Naive thymus-derived CD8-positive, alpha-beta T cell (primary cell): ENCODE results near the gene SEMA6B. TPM values are rescaled to one million over a fixed set of nuclear protein-coding genes. Genes with fewer than 3 reads are reported as not detected.
A peak's percentile ranks its signal among the peaks of the same experiment; 100 is the strongest.

ENCODE experiments used
- ATAC-seq, 2 donors: fragments of 150-1000 bp; cut with Tn5 transposase in 1 of 2; sonication (Bioruptor Pico), chemical (Tn5 transposase) in 1 of 2; 1 replicate in 1 of 2; 2 replicates in 1 of 2; pipeline ENCODE4 v1.10.0; 2021; ENCODE audit warnings: mild to moderate bottlenecking in 2 of 2, moderate library complexity in 2 of 2
- POLR2A ChIA-PET: fragments of 350-600 bp; sonication (Branson Sonifier 250); formaldehyde crosslinking; loops from one replicate; lab custom pipeline; 2021; ENCODE audit warnings: antibody characterized with exemption; lab: Charles Lee
- DNase-seq, 10 donors: peaks; one replicate each; pipeline versions ENCODE4 v3.0.0 to v3.0.0-alpha.2; 2020 to 2022
- H3K27ac Mint-ChIP-seq, 10 donors: one replicate each; pipeline ENCODE4 v1.8.0; 2020 to 2022; ENCODE audit warnings: mild to moderate bottlenecking in 10 of 10, mixed read lengths in 10 of 10, moderate library complexity in 4 of 10, inconsistent platforms in 1 of 10
- H3K27me3 Mint-ChIP-seq, 5 donors: one replicate each; pipeline ENCODE4 v1.8.0; 2021 to 2022; ENCODE audit warnings: mixed read lengths in 5 of 5
- H3K36me3 Mint-ChIP-seq, 3 donors: one replicate each; pipeline ENCODE4 v1.8.0; 2020 to 2022; ENCODE audit warnings: mixed read lengths in 3 of 3, mild to moderate bottlenecking in 2 of 3, inconsistent platforms in 1 of 3
- H3K4me1 Mint-ChIP-seq, 4 donors: one replicate each; pipeline ENCODE4 v1.8.0; 2021 to 2022; ENCODE audit warnings: mixed read lengths in 4 of 4
- H3K4me3 Mint-ChIP-seq, 10 donors: one replicate each; pipeline ENCODE4 v1.8.0; 2020 to 2022; ENCODE audit warnings: mild to moderate bottlenecking in 10 of 10, mixed read lengths in 10 of 10, moderate library complexity in 6 of 10, inconsistent platforms in 1 of 10
- H3K9me3 Mint-ChIP-seq, 9 donors: one replicate each; pipeline ENCODE4 v1.8.0; 2020 to 2022; ENCODE audit warnings: mixed read lengths in 9 of 9, mild to moderate bottlenecking in 3 of 9, inconsistent platforms in 1 of 9, moderate library complexity in 1 of 9
- polyA plus RNA-seq, 3 donors: library from polyadenylated mRNA; unstranded; fragments of 300-500 nt; fragmentation: Illumina TruSeq; gene quantifications; one replicate each; pipeline ENCODE4 v1.2.3, GENCODE V29; 2021
- total RNA-seq, 8 experiments: library from RNA in 2 of 8; stranded (reverse) in 2 of 8; gene quantifications; one replicate each; pipeline ENCODE4 v1.2.3 and lab custom pipeline; 2021 to 2026

Gene SEMA6B
- total and polyA plus RNA-seq, 5 experiments from 2014 or later: 0.60 to 0.68 TPM; not detected in 3

DNA sequence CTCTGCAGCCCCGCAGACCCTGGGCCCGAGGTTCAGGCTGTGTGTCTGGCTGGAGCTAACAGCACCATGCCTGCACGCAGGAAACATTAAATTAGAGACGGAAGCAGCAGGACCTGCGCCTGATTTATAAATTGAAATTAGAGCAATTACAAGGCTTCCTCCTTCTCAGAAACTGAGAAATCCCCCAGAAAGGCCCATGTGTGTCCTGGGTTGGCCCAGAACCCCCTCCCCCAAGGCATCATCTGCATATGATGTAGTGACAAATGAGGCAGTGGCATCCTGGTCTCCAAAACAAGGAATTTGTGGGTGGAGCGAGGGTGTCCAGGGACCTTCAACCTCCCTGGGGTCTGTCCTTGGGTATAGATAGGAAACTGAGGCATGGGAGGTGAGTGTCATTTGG is 27.2 kb upstream of the SEMA6B start:
- Mint-ChIP-seq H3K36me3 (peaks cover 0 to 2% (median 2%) of the 10 kb centered on the region in 3 donors), H3K9me3 (no peaks in the 10 kb centered on the region), H3K27ac (no peak overlapping the region), H3K27me3 (peaks cover 28 to 73% (median 40%) of the 10 kb centered on the region in 5 donors), H3K4me3 (no peak overlapping the region), H3K4me1 (peaks cover 6 to 13% (median 11%) of the 10 kb centered on the region in 4 donors)
- DNase-seq: no peak
- POLR2A ChIA-PET: no interaction called here
- no peak for ATAC-seq

DNA sequence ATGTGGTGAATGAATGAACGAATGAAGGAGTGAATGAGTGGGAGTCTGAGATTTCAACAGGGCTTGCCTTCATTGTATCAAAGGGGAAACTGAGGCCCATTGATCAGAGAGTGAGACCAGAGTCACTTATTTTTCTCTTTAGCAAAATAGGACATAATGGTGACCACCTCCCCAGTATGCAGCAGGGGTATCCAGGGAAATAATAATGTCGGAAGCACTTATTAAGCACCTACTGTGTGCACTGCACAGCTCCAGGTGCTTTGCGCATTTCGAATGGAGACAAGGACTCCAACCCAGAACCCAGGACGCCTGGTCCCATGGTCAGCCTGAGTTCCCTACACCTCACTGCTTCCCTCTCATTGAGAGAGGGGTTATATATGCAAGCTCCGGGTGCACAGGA is 26.8 kb upstream of the SEMA6B start:
- no peak overlapping the region for H3K27ac Mint-ChIP-seq
- POLR2A ChIA-PET: interaction anchor here (0.6 kb wide), 1 partner anchor 498 kb away, joined by 5 read pairs; no protein-coding TSS in a partner anchor
- H3K4me1 Mint-ChIP-seq: peaks cover 4 to 13% (median 11%) of the 10 kb centered on the region in 4 donors
- no peaks in the 10 kb centered on the region for H3K9me3 Mint-ChIP-seq
- ATAC-seq: no peak
- peak overlapping the region in 1 of 10 donors; percentile 14 for H3K4me3 Mint-ChIP-seq
- H3K27me3 Mint-ChIP-seq: peaks cover 25 to 72% (median 36%) of the 10 kb centered on the region in 5 donors
- no peak for DNase-seq
- peaks cover 0 to 2% (median 2%) of the 10 kb centered on the region in 3 donors for H3K36me3 Mint-ChIP-seq

DNA sequence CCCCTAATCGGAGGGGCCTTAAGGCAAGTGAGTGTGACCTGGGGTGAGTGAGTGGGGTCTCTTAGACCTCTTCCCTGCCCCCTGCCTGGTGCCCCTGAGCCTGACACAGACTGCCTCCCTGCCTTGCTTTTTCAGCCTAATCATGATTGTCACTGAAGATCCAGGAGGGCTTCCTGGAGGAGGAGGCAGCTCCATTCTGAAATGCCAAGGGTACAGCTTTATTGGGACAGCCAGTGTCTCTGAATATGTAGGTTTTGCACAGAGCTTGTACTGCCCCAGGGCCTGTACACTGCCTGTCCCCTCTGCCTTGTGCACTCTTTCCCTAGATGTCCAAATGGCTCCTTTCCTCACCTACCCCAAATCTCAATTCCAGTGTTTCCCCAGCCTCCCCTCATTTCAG is 26.1 kb upstream of the SEMA6B start:
- peaks cover 0 to 2% (median 2%) of the 10 kb centered on the region in 3 donors for H3K36me3 Mint-ChIP-seq
- peaks cover 4 to 13% (median 11%) of the 10 kb centered on the region in 4 donors for H3K4me1 Mint-ChIP-seq
- POLR2A ChIA-PET: interaction anchor here (0.6 kb wide), 1 partner anchor 497 kb away, joined by 5 read pairs; no protein-coding TSS in a partner anchor
- H3K4me3 Mint-ChIP-seq: peak overlapping the region in 3 of 10 donors; percentile 11 to 45 (median 39)
- ATAC-seq (no peak), DNase-seq (no peak)
- H3K27ac Mint-ChIP-seq: no peak overlapping the region
- peaks cover 25 to 65% (median 32%) of the 10 kb centered on the region in 5 donors for H3K27me3 Mint-ChIP-seq
- no peaks in the 10 kb centered on the region for H3K9me3 Mint-ChIP-seq

DNA sequence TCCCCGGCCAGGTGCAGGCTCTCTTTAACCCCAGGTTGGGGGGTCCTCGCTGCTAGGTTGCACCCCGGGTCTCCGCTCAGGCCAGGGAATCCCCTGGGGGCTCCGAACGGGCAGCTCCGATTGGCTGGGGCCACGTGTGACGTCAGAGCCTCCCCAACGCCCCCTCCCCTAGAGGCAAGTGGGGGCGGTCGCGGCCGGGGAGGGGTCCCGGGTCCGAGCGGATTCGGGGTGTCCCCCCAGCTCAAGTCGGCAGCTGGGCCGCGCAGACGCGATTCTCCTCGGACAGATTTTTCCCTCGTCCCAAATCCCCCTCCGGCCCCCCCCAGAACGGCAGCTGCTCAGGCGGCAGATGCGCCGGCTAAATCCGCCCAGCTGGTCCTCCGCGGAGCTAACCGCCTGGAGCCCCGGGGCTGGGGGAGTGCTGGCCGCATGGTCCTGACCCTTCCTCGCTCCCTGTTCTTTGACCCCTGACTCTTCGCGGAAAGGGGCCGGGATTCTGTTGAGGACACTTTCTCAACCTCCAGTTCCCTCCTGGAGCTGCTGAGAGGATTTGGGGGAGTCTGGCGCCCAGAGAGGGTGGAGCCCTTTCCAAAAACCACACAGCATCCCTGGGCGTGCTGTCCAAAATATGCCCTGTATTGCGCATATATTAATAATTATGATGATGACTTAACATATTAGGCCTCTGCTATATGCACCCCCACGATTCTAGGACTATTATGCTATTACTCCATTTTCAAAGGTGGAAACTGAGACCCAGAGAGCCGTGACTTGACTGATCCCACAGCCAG is 25.4 kb upstream of the SEMA6B start:
- Mint-ChIP-seq H3K9me3 (no peaks in the 10 kb centered on the region), H3K4me1 (peaks cover 4 to 13% (median 11%) of the 10 kb centered on the region in 4 donors), H3K27me3 (peaks cover 25 to 60% (median 35%) of the 10 kb centered on the region in 5 donors), H3K4me3 (peak overlapping the region in 5 of 10 donors; percentile 41 to 59 (median 48)), H3K36me3 (peaks cover 0 to 2% (median 0%) of the 10 kb centered on the region in 3 donors), H3K27ac (no peak overlapping the region)
- no peak for DNase-seq
- POLR2A ChIA-PET: no interaction called here
- ATAC-seq: no peak

DNA sequence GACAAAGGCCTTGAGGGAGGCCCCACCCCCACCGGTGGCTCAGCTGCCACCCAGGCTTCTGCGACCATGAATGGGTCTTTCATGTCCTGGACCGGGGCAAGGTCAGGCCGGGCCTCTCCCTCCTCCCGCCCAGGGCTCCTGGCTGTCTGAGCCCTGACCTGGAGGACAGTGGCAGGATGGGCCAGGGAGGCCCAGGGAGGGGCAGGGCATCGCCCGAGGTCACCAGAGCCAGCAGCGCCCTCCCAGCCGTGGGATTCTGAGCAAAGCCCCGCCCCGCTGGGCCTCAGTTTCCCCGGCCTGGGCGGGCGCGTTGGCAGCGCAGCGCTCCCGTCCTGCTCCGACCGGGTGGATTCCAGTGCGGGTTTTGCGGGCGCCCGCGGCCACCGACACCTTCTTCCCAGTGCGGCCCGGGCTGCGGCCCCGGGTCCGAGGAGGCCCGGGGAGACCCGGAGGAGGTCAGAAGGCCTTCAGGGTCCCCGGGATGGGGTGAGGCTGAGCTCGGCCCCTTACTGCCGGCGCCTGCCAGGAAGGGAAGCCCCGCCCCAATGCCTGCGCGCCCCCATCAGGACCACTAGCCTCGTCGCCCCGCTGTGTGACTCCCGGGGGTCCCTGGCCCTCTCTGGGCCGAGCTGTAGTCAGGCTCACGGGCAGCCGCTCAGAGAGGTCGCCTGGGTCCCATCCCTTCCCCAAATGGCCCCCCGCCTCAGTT is 24.6 kb upstream of the SEMA6B start:
- Mint-ChIP-seq H3K27me3 (peaks cover 25 to 64% (median 42%) of the 10 kb centered on the region in 5 donors), H3K27ac (no peak overlapping the region), H3K9me3 (no peaks in the 10 kb centered on the region), H3K4me3 (peak overlapping the region in 2 of 10 donors; percentile 34 to 57), H3K4me1 (peaks cover 4 to 13% (median 11%) of the 10 kb centered on the region in 4 donors), H3K36me3 (peaks cover 0 to 2% (median 0%) of the 10 kb centered on the region in 3 donors)
- ATAC-seq (peak in 1 of 2 donors; percentile 30), DNase-seq (peak in 2 of 10 donors; percentile 7 to 8)
- POLR2A ChIA-PET: no interaction called here

DNA sequence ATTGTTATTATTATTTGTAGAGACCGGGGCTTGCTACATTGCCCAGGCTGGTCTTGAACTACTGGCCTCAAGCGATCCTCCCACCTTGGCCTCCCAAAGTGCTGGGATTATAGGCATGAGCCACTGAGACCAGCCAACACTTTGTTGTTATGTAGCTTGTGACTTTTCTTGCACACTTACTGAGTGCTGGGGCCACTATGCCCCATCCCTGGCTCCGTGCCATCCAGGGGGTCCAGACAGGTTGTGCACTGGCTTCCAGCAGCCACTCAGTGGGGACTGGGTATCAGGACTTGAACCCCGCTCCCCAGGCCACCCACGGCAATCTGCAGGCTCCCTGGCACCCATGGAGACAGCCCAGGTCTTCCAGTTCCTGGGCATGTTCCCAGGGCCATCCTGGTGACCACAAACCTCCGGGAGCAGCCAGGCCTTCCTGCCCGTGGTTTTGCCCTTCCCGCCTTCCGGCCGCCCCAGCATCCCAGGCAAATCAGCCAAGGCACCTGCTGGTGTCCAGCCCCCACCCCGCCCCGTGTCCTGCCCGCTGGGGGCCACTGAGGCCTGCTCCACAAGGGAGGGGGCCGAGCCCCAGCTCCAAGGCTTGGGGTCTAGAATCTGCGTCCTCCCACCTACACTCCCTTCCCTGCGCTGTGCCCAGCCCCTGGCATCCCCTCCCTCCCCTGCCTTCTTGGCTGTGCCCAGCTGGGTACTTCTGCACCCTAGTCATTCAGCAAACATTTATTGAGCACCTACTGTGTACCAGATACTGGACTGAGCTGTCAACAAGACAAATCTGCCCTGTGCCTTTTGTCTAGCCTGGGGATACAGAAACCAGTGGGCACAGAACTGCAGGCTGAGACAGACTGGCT is 23.7 kb upstream of the SEMA6B start:
- peaks cover 26 to 73% (median 45%) of the 10 kb centered on the region in 5 donors for H3K27me3 Mint-ChIP-seq

DNA sequence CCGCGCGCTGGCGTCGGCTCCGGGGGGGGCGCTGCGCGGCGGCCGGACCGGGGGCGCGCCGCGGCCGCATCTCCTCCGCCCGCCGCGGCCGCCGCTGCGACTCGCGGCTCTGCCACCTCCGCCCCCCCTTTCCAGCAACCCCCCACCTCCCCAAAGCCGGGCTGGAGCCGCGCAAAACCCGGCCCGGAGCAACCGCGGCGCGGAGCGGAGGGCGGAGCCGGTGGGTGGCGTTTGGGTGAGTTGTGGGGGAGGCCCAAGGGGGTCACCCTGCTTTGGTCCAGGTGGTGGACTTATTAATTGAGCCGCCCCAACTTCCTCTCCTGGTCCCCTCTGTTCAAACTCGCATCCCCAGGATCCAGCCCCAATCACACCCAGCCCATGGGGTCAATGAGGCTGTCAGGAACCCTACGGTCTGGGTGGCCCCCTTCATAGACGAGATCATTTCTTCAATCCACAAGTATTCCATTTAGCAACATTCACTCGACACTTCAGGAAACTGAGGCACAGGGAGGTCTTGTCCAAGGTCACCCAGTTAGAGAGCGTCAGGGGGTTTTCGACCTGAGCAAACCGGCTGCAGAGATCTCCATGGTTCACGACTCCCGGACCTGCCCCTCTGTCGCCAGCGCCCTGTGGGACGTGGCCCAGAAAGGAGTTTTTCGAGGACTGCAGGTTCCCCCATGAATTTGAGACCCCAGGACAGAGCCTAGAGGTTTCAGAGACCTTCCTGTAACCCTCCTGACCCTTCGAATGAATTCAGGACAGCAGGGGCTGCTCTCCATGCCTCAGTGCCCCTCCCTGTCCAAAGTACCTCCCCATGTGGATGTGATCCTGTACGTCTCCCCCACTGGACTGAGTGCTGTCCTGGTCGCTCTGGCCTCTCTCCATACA is 22.4 kb upstream of the SEMA6B start:
- peaks cover 24 to 75% (median 40%) of the 10 kb centered on the region in 5 donors for H3K27me3 Mint-ChIP-seq
- ATAC-seq (peak; percentile 42 to 54), DNase-seq (peak in 1 of 10 donors; percentile 9)
- H3K36me3 Mint-ChIP-seq: peaks cover 0 to 2% (median 0%) of the 10 kb centered on the region in 3 donors
- no peaks in the 10 kb centered on the region for H3K9me3 Mint-ChIP-seq
- H3K4me3 Mint-ChIP-seq: peak overlapping the region; percentile 29 to 85 (median 66)
- POLR2A ChIA-PET: no interaction called here
- H3K27ac Mint-ChIP-seq: peak overlapping the region in 1 of 10 donors; percentile 7
- peaks cover 4 to 13% (median 11%) of the 10 kb centered on the region in 4 donors for H3K4me1 Mint-ChIP-seq

More for the DNA sequence above, 23.7 kb upstream of the SEMA6B start:
- ATAC-seq (no peak), DNase-seq (no peak)
- H3K27ac Mint-ChIP-seq: no peak overlapping the region
- H3K9me3 Mint-ChIP-seq: no peaks in the 10 kb centered on the region
- H3K4me3 Mint-ChIP-seq: peak overlapping the region in 7 of 10 donors; percentile 33 to 65 (median 46)
- peaks cover 4 to 13% (median 11%) of the 10 kb centered on the region in 4 donors for H3K4me1 Mint-ChIP-seq
- peaks cover 0 to 2% (median 0%) of the 10 kb centered on the region in 3 donors for H3K36me3 Mint-ChIP-seq
- POLR2A ChIA-PET: no interaction called here

DNA sequence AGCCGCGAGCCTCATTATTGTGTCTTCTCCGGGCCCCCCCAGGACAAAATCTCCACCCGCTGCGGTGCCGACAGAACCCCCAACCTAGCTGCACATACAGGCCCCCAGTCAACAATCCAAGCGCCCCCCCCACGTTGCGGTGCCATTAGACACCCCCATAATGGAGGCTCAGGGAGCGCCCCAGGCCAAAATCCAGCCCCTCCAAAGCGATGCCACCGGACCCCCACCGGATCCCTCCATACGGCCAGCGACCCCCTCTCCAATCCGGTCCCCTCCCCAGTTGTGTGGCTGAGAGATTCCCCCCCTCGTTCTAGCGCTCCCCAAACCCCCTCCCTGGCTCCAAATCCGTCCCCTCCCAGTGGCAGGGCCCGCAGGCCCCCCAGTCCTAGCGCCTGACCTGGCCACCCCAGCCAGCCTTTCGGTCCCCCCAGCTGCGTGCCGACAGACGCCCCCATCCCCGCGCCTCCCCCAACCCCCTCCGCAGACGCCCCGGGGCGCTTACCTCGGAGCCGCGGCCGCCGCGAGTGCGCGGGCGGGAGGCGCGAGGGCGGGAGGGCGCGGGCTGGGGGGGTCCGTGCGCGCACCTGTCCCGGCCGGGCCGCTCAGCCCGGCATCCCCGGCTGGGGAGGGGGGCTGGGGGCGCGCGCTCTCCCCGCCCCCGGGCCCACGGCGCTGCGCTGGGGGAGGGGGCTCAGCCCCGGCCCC is 21.6 kb upstream of the SEMA6B start:
- POLR2A ChIA-PET: no interaction called here
- Mint-ChIP-seq H3K27me3 (peaks cover 27 to 75% (median 45%) of the 10 kb centered on the region in 5 donors), H3K36me3 (peaks cover 0 to 2% (median 0%) of the 10 kb centered on the region in 3 donors)

DNA sequence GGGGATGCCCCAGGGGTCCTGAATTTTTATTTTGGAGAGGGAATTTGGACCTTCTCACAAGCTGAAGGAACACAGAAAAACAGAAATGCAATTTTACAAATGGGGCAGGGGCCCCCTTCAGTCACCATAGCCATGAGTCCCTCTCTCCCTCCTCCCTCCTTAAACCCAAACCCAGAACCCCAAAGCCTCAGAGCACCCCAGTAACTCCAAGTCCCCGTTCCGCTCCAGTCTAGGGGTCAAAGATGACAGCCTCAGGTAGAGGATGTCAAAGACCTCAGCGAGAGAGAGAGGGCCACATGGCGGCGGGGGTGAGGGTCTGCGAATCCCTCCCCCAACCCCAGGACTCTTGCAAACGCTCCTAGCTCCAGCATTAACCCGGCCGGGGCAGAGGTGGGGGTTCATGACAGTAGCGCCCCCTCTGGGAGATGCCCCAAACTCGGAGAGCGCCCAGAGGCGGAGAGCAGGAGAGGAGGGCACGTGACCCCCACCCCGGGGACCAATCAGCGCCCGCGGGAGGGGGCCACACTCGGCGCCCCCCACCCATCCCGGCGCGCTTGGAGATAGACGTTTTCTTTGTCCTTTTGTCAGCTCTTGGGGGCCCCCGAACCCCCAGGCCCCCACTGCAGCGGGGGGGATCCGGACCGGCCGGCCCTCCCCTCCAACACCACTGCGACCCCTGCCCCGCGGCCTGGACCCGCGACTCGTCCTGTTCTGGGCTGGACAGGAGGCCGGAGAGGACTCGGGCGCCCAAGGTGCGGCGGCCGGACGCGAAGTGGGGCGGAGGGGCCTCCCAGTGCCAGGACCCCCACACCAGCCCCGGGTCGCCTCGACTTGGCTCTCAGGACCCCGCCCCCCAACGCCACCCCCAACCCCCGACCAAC is 20.8 kb upstream of the SEMA6B start:
- Mint-ChIP-seq H3K4me3 (peak overlapping the region in 3 of 10 donors; percentile 48 to 53 (median 52)), H3K27ac (no peak overlapping the region), H3K4me1 (peaks cover 8 to 19% (median 13%) of the 10 kb centered on the region in 4 donors), H3K27me3 (peaks cover 25 to 75% (median 45%) of the 10 kb centered on the region in 5 donors), H3K36me3 (peaks cover 0 to 2% (median 0%) of the 10 kb centered on the region in 3 donors), H3K9me3 (no peaks in the 10 kb centered on the region)
- DNase-seq (no peak), ATAC-seq (no peak)
- POLR2A ChIA-PET: no interaction called here

More for the DNA sequence above, 21.6 kb upstream of the SEMA6B start:
- Mint-ChIP-seq H3K9me3 (no peaks in the 10 kb centered on the region), H3K4me1 (peaks cover 7 to 14% (median 13%) of the 10 kb centered on the region in 4 donors), H3K27ac (no peak overlapping the region), H3K4me3 (peak overlapping the region in 8 of 10 donors; percentile 22 to 60 (median 46))
- DNase-seq: no peak
- ATAC-seq: peak in 1 of 2 donors; percentile 25

DNA sequence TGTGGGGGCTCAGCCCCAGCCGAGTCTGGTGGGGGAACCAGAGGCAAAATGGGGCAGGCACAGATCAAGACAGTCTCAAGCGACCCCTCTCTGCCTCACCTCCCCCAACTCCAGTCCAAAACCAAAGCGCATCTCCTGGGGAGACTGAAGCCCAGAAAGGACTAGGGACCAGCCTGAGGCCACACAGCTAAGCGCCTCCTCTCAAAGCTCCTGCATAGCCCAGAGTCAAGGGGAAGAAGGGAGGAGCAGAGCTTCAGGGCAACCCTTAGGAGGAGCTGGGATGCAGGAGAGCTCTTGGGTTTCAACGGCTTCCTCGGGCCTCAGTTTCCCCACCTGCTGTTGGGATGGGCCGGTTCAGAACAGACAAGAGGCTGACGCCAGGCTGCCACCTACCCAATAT is 19.9 kb upstream of the SEMA6B start:
- Mint-ChIP-seq H3K36me3 (peaks cover 0 to 2% (median 0%) of the 10 kb centered on the region in 3 donors), H3K27ac (peak overlapping the region in 1 of 10 donors; percentile 31), H3K9me3 (no peaks in the 10 kb centered on the region), H3K4me3 (peak overlapping the region in 1 of 10 donors; percentile 30), H3K4me1 (peaks cover 8 to 19% (median 11%) of the 10 kb centered on the region in 4 donors), H3K27me3 (peaks cover 25 to 73% (median 45%) of the 10 kb centered on the region in 5 donors)
- POLR2A ChIA-PET: no interaction called here
- DNase-seq (no peak), ATAC-seq (no peak)
